ENCODE measurements around the gene SEMA3E.
A peak's percentile ranks its signal among the peaks of the same experiment; 100 is the strongest.
"Not testable (repeated sequence)": the region's sequence is repeated elsewhere in the genome, so short reads cannot be mapped to it uniquely, and the experiment has no call there.

SEMA3E gene

DNA sequence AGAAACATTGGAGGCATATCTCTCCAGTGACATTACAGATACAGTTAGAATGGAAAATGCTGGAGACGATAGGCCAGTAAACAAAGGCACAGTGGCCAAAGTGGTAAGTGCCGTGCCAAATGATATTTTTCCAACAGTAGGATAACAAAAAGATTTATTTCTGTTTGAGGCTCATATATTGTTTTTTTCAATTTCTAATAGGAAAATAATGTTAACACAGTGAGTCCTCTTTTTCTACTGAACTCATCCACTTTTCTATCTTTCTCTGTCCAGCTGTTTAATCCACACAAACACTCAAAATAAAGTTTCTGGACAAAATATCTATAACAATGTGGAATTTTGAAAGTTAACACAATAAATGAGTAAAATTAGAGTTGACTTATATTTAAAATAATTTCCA, 201.3 kb downstream of the SEMA3E start:
- no peak for DNase-seq

DNA sequence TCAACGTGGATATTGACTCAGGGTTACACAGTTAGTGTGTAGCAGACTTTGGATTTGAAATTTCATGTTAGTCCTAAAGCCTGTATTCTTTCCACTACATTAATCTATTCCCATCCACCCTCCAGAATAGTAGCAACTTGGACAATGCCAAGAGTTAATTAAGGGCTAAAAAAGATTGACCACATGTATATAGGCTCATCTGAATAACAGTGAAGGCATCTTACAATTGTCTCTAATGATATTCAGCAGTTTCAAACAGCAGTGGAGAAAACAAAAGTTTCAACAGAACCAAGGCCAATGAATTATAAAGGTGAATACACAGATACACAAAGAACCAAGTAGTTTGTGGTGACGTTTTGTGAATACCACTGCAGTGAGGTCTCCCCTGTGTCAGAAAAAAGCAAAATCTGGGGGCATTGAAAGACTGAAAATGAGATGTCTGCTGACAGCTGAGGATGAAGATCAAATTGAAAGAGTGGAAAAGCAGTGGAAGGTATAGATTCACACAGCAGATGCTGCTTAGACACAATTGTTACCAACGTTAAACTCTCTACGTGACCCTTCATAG, 202.8 kb downstream of the SEMA3E start:
- DNase-seq: no peak

DNA sequence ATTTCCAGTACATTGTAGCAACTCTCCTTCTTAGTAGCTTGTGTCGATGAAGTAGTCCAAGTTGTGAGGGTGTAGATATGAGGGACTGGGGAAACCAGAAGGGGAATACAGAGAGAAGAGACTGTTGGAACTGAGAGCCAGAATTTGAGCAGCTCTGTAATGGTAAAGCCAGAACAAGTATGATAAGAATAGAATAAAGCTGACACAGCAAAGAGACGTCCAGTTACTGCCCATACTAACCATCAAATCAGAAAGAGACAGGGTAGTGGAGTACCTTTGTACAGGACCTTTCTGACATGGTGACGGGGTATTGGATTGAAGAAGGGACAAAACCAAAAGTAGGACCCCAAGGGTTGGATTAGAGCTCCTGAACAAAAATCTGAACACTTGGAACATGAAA, 206.0 kb downstream of the SEMA3E start:
- DNase-seq: no peak

DNA sequence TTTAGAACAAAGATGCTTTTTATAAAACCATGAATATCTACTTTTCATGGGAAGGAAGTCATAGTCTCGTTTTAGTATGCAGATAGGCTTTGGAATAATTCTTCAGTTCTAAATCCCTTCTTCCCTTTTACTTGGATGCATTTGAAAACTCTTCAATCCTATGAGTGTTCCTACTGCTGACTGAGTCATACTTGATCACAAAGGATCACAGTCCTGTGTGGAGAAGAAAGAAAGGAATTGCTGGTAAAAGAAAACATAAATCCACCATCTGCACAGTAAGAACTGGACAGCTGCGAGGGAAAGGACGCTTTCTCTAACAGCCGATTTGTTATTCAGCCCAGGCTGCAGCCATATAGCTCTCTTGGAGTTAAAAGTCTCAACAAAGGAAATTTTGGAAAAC, 209.9 kb downstream of the SEMA3E start:
- DNase-seq: no peak

DNA sequence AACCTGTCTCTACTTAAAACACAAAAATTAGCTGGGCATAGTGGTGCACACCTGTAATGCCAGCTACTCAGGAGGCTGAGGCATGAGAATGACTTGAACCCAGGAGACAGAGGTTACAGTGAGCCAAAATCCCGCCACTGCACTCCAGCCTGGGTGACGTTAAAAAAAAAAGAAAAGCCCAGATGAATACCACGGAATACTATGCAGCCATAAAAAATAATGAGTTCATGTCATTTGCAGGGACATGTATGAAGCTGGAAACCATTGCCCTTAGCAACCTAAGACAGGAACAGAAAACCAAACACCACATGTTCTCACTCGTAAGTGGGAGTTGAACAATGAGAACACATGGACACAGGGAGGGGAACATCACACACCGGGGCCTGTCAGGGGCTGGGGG, 218.7 kb downstream of the SEMA3E start:
- not testable (repeated sequence) for DNase-seq

DNA sequence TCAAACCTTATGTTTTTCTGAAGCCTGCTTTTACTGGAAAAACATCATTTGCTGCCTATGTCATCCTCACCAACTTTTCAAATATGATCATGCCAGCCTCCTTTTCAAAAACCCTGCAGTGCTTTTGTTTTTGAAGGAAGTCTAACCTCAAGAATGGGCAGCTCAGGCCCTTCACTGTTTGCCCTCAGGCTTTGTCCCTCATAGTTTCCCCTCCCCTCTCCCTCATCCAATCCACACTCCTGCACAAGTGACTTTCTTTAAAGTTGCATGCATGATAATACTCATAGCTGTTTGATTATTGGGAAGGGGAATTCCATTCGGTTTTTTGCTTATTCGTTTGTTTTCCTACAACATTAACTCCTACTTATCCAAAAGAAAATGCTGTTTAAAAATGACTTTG, 219.4 kb downstream of the SEMA3E start:
- no peak for DNase-seq

DNA sequence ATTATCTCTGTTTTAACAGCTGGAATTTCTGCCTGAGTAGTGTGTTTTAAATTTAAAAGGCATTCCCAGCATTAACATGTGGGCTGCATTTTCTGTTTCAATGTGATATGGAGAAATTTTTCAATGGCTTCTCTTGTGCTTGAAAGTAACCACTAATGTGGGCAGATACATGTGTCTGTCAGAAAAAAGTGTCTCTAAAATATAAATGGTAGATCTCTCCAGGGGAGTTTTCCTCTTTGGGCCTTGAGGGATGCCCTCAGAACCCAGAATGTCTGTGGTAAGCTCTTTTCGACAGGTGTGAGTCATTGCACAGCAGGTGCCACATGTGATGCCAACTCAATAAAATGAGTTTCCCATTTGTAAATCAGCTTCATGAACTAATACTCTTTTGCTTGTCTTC, 221.1 kb downstream of the SEMA3E start:
- DNase-seq: no peak

DNA sequence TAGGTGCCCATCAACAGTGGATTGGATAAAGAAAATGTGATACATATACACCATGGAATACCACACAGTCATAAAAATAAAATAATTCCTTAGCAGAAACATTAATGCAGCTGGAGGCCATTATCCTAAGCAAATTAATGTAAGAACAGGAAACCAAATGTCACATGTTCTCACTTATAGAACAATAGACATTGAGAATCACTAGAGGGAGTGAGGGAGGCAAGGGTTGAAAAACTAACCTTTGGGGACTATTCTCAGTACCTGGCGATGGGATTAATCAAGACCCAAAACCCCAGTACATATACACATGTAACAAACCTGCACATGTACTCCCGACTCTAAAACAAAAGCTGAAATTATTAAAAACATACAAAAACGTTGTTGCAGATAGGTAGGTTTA, 222.6 kb downstream of the SEMA3E start:
- no peak for DNase-seq

DNA sequence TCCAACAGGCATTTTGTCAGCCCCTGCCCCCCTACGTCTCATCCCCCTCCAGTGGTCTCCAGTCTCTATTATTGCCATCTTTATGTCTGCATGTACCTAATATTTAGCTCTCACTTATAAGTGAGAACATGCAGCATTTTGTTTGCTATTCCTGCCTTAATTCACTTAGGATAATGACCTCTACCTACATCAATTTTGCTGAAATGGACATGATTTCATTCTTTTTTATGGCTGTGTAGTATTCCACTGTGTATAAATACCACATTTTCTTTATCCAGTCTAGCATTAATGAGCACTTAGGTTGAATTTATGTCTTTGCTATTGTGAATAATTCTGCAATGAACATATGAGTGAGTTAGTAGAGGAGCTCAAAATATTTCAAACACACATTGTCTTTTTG, 229.9 kb downstream of the SEMA3E start:
- DNase-seq: no peak

DNA sequence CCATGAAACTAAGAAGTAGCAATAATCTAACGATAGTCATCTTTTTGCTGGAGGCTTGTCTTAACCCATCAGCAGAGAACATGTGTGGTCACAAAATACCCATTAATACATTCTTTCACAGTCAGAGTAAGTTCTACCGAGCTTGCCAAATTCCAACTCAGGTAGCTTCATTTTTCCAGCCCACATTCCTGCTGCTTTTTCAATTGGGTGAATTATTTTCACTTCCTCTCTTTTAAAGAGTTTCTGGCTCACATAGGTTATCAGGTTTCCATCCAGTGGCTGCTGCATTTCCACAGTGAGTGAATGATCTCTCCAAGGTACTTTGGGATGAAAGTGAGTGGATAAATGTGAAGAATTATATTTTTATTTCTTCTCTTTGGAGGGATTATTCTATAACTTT, 233.1 kb downstream of the SEMA3E start:
- DNase-seq: no peak

DNA sequence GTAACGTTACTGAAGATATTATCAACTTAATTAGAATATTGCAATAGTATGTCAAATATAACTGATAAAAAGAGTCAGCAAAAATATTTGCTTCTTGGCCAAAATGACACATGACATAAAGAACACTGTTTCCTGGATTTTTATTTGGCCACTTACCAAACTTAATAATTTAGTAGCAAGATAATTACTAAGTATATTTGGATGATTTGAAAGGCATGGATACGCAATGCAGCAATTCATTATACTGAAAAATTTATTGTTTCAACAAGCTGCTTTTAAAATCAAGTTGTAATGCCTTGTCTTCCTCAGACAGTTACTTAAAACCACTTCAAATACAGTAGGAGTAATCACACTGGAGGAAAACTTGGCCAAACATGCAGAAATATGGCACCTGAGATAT, 234.0 kb downstream of the SEMA3E start:
- no peak for DNase-seq

DNA sequence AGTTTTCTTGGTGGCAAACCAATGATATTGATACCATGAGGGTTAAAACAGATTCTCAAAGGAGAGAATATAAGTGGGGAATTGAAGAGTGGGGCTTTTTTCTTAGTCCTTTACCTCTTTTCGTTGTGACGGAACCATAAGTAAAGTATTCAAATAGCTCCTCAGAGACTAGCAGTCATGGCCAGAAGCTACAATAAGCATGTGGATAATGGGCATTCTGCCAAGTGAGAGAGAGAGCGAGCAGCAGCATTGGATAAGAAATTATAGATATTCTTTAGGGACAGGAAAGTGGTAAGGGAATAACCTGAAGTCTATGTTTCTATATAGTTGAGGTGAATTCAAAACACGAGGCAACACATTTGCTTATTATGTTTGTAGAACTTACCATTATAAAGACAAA, 235.1 kb downstream of the SEMA3E start:
- DNase-seq: no peak

DNA sequence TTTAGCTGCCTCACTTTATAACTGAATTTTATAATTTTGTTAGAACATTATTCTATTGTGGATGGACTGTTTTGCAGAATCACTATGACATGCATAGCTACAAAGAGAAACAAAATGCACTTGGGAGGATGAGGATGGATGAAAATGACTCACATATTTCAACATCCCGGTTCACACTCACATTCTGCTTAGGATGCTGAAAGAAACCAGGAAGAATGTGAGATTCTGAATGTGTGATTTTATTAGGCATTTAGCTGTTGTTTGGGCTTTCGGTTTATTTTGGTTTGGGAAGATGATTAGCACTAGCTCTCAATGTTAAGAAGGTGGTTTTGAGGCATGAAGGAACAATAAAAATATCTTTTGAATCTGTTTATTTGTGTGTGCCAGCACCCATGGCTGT, 235.5 kb downstream of the SEMA3E start:
- no peak for DNase-seq

DNA sequence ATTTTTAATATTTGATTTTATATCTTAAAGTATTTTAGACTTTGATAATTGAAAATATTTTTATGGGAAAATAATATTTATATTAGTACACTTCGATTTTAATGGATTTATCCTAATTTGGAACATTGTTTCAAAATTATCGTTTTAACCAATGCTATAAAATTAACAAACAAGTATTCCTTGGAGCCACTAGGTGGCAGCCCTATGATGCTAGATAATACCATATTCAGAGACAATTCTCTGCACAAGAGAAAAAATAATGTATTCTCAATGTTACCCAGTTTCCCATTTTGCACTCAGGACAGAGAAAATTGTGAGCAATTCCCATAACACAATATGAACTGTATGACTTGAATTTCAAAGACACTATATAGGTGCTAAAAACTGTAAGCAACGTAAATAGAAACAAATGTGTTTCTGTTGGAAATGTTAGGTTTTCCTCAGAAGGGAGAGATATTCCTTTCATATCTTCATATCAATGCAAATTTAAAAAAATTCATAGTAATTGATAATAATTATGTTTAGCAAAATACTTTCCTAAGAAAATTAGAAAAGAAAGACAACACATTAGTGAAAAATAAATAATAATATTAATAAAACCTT, 237.8 kb downstream of the SEMA3E start:
- DNase-seq: peak in 1 of 5 experiments; percentile 7

DNA sequence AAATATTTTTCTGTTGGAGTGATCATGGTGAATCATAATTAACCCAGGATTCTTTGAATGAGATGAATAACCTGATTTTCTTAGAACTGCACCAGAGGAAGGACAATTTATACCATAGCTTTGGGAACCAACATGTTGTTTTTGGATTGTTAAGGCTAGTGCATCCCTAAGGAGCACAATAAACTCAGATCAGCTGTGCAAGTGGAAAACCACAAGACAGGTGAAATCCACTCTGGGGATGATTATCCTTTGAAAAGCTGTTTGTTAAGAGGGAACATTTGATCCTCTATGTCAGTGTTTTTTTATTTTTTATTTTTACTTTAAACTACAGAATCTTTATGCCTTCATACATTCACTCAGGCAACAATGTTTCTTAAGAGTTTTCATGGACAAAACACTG, 254.2 kb downstream of the SEMA3E start:
- no peak for DNase-seq

DNA sequence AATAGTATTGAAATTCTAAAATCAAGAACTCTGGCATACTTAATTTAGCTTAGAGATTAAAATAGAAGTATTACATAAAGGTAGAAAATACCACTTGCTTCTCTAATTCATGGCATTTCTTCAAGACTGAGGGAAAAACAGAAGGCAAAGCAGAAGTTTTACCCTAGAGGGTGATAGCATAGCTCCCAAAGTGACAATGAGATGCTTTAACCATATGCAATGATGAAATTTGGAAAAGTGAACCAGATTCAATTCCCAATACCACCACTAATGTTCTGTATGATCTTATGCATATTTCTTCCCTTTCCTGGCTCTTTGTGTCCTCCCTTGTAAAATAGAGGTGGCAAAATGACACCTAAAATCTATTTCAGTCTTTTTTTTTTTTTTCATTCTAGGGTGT, 260.5 kb downstream of the SEMA3E start:
- DNase-seq: no peak

DNA sequence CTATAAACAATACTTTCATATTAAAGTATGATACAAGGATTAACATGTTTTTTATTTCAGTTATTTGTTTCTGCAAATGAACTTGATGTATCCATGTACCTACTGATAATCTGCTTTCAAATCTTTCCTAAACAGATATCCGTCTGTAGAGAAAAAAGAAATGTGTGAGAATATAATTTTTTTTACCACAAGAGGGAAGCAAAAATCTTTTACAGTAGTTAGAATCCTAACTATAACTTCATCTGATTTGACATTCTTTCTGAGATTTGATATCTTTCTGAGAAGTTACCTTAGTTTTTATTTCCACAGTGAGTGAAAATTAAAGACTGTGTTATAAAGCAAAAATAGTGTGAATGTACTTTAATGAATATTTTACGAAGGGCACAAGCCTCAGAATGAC, 282.3 kb downstream of the SEMA3E start:
- no peak for DNase-seq

DNA sequence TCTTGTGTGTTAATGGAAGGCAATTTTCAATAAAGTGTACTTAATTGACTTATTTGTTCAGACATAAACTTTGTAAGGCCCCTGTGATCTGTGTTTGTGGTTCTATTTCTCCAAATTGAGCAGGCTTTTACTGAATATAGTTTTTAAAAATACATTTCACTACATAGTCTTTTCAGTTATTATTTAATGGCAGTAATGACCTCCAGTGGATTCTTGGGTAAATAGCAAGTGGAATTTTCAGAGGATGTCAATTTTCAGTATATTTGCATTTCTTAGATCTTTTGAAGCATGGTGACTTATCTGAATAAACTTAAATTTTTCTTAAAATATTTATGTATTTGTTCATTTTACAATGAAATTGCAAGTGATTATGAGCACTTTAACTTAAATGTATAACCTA, 283.2 kb downstream of the SEMA3E start:
- DNase-seq: no peak

DNA sequence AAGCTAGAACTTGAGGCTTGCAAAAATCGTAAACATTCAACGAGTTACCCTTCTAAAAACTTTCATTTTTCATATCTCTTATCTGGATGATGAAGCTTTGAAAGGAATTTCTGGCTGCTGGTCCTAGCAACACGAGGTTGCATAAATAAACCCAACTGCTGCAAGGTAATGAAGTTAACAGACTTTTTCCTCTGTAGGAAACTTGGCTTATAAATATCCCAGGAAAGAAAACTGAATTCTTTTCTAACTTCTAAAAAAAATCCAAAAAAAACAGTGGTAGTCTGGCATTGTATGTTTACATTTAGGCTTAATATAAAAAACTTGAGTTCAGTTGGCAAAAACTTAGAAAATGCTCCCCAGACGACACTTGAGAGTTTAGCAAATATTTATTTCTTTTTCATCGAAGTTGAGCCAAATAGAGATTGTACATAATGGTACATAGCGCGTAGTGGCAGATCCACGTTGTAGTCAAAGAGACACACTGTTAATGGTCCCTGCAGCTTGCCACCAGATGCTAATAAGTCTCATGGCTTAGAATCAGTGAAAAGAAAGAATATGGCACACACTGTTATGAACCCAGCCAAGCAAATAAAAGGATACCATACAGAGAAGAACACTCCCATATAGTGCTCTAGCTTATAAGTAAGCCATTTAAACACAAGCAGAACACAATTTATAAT, 285.9 kb downstream of the SEMA3E start:
- no peak for DNase-seq

DNA sequence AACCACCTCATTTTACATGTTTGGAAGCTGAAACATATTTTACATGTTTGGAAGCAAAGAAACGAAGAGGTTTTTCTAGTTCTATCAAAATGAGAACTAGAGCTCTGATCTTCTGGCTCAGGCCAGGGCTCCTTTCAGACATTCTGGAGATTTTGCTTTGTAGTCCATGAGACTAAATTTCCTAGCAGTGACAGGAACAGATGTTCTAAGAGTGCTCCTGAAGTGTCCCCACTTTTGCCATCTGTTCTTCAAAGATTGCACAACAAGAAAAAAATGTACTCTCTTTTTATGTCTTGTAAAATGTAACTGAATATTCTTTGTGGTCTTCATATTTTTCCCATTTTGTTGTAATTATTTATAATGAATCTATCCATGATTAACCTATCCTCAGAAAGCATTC, 289.8 kb downstream of the SEMA3E start:
- no peak for DNase-seq

DNA sequence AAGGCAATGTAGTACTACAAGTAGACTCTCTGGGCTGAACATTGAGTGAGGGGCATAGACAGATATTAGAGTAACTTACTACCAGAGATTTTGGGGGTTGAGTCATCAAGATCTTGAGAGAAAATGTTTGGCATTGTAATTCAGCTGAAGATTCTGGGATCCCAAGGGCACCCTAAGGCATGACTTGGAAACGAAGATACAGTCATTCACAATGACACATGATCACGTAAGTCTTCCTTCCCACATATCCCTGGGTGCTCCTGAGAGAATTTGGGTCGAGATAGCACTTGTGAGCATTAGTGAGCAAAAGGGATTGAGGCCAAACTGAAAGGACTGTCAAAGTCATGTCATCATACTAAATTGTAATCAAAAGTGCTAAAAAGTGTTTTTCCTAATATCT, 293.8 kb downstream of the SEMA3E start:
- DNase-seq: no peak

DNA sequence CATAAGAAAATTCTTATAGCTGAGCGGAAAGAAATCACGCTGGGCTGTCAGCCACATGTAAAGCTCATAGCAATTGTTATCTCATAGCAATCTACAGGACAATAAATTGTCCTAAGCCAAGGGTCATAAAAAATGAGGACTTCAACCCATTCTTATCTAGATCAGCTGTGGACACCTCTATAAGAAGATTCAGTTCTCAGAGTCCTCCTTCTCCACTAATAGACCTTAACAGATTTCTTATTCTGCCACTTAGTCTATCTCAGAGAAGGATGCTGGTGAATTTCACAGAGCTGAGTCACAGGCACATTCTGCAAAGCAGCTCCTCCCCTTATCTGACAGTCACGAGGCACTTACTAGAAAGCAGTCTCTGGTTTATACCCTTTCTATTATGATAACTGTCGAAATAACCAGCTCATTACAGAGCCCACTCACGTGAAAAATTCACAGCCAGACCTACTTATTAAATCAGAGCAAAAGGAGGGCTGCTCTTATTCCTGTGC, 300.9 kb downstream of the SEMA3E start:
- DNase-seq: no peak

DNA sequence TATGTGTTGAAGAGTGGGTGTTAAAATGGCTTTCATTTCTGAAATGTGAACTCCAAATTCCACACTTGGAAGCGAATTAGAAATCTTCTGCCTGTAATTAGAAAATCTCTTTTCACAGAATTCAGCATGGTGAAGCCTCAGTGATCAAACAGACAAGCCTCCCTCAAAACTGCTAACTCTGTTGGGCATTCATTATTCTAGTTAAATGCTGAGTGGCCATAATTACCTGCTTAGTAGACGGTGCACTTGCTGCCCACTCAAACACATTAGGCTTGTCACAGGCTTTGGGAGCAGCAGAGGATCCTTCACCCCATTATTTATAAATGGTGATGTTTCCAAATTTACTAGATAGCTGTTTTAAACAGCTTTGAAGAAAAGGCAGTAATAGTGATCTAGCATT, 309.0 kb downstream of the SEMA3E start:
- DNase-seq: no peak

DNA sequence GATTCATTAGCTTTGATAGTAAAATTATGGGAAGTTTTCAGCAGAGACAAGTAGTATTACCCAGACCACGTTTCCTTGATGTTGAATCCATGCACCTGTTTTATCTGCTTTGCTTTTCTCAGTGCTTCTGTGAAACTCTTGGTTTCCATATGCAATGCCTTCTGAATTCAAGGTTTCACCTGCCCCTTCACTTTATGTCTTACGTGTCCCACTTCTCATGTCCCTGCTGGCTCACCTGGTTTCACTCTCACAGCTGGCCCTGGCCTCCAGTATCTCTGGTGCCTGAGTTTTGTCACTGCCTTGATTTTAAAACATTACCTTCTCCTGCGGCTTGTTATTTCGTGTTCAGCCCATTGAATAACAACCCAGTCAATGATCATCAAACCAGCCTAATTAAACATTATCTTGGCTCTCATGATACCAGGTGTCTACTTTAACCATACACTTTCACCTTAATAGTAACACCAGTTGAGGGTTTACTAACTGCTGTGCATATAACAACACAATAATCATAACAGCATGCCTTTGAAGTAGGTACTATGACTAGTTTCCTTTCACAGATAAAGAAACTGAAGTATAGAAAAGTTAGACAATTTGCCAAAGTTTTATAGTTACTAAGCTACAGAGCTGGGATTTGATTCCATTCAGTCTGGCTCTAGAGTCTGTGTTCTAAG, 310.5 kb downstream of the SEMA3E start:
- no peak for DNase-seq
